GM21619 (cell line): ENCODE data around the gene C11orf71.

ENCODE experiments used
- ATAC-seq: cut with Tn5 transposase; IDR thresholded peaks from one replicate; pipeline ENCODE4 v1.9.1; 2021; ENCODE audit not compliant: unreplicated experiment

C11orf71 gene

DNA sequence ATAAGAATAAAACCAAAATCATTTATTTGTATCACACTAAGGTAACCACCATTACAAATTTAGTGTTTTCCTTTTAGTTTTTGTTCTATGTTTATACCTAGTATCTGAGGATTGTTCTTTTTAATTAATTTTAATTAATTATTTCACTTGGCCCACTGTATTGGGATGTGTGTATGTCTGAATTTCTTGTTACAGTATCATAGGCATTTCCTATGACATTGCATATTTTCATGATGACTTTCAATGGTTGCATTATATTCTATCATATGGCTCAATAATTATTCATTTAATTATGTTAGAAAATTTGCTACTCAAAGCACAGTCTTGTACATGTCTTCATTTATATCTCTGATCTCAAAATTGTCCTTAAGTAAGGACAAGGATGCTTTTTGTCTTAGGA is 41.0 kb downstream of the C11orf71 start:
- ATAC-seq: no peak

DNA sequence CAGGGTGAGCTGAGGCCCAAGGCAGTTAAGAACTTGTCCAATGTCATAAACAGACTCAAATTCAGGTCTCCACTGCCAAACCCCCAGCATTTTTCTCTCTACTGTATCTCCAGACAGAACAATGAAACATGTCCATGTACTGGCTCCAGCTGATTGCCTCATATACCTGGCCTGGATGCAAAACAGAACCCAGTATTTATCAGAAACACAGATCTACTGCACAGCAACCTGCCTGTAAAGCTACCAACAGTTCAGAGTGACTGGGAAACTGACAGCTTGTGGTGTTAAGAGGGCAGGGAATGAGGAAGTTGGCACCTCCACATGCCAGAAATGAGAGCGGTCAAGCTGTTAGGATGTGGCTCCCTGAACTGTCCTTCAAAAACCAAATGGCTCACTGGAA is 41.6 kb downstream of the C11orf71 start:
- ATAC-seq: no peak

DNA sequence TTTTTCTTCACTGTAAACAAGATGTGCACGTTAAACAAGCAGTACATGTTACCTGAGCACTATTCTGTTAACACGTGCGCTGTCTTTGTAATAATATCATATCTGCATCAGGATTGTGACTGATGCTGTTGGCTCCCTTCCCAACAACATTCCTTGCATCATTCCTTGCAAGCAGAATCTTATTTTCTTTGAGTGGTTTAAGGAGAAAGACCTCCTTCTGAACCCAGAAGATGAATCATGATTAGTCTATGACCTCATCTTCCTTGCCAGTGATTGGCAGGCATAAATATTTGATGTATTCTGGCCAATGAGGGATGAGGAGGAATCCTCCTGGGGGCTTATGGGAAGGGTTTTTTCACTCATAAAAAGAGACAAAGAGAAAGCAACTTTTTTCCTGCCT is 46.2 kb downstream of the C11orf71 start:
- ATAC-seq: no peak

DNA sequence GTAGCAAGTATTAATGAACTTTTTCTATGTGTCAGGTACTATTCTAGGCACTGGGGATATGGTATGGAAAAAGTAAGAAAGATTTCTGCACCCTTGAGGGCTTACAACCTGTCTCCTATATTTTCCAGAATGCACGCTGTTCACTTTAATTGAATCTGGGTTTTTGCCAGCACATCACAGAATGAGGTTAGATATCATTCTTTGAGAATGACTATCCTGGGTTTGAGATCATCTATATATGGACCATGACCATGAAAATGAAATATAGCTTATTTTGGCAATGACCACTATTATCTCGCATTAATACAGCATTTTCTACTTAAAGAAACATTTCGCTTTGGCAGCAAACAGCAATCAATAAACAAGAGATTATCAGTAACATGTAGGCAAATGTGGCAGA is 46.9 kb downstream of the C11orf71 start:
- no peak for ATAC-seq

DNA sequence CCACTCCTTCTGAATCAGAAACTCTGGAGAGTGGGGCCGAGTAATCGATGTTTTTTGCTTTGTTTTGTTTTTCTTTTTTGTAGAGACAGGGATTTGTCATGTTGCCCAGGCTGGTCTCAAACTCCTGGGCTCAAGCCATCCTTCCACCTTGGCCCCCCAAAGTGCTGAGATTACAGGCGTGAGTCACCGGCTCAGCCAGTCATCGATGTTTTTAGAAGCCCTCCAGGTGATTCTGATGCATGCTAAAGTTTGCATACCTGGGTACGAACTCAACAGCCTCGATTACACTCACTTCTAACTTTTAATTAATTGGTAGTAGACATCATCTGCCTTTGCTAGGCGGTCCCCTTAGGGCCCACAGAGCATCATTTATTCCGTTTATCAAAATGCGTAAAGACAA is 50.3 kb downstream of the C11orf71 start:
- ATAC-seq: no peak
